ENCODE measurements around the gene RALB. TPM values are rescaled to one million over a fixed set of nuclear protein-coding genes. Genes with fewer than 3 reads are reported as not detected.

Gene RALB
- total and polyA plus RNA-seq, 2 of the 8 experiments (the other 6 are each of a cell fraction or from before 2014, with no cell fraction given): 12.0 to 16.6 TPM

DNA sequence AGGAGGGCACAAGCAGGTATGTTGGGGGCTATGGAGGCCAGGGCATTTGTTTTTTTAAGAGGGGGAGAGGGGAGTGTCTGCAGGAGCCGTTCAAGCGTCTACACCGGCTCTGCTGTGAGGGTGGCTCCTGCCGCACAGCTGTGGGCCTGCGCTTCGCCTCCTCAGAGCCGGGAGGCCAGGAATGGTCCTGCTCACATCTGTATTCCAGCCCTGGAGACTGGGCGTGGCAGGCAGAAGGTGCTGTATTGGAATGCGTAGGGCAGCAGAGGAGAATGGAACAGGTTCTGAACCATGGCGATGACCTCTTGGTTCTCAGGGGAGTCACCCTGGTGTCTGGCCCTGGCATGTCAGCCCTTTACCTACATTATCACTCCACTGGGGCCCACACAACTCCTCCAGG, 66.5 kb downstream of the RALB start:
- H4K5ac ChIP-seq (ENCODE audit: insufficient read length, low read depth, low read length): no peak overlapping the region
- no peak overlapping the region for H2BK120ac ChIP-seq (replicated peaks; ENCODE audit: low read depth, low read length)
- no peak overlapping the region for H3K14ac ChIP-seq (ENCODE audit: insufficient read length)
- no peak overlapping the region for H2AK5ac ChIP-seq (ENCODE audit: low read depth, low read length)
- no peaks in the 10 kb centered on the region for H3K9me3 ChIP-seq (ENCODE audit: insufficient read depth in 2 of 2, low read depth in 1 of 2, low read length in 1 of 2)
- CTCF ChIA-PET (ENCODE audit: partially characterized antibody): interaction anchor here (0.6 to 2.2 kb wide), 4 partner anchors 18 to 843 kb away, joined by 3 to 4 read pairs (median 3); no protein-coding TSS in a partner anchor
- no peak overlapping the region for H2BK15ac ChIP-seq (ENCODE audit: low read length)
- TF ChIP-seq TEAD4 (IDR thresholded peaks at IDR 0.05; ENCODE audit: low read depth, low read length) (no peak), JUN (IDR thresholded peaks at IDR 0.05; ENCODE audit: low read depth, low read length) (no peak), CBX8 (IDR thresholded peaks at IDR 0.05; ENCODE audit: borderline replicate concordance, low read depth, low read length) (no peak), SIX5 (IDR thresholded peaks at IDR 0.05; ENCODE audit: low read depth, low read length) (no peak), PHF8 (conservative IDR thresholded peaks at IDR 0.05; ENCODE audit: low read depth, low read length) (no peak), BACH1 (IDR thresholded peaks at IDR 0.05; ENCODE audit: low read length) (no peak), YY1 (IDR thresholded peaks at IDR 0.05; ENCODE audit: low read depth, low read length) (no peak), CHD1 (IDR thresholded peaks at IDR 0.05; ENCODE audit: low read depth, low read length) (no peak), NRF1 (IDR thresholded peaks at IDR 0.05; ENCODE audit: low read depth, low read length) (no peak), KDM1A (IDR thresholded peaks at IDR 0.05; ENCODE audit: borderline replicate concordance, low read length) (no peak), SRF (IDR thresholded peaks at IDR 0.05; ENCODE audit: low read depth, low read length) (no peak), CBX5 (IDR thresholded peaks at IDR 0.05; ENCODE audit: low read depth, low read length) (no peak)
- 96% methylated on average over 9 of the region's 10 CpGs; no CpG with 5 or more reads in 1 of the 2 experiments for WGBS, 2 experiments (ENCODE audit: extremely low coverage in 1 of 2, insufficient coverage in 1 of 2, insufficient read length in 1 of 2, insufficient replicate concordance in 2 of 2, low coverage in 1 of 2, low lambda C conversion rate in 2 of 2, missing lambda C conversion rate in 1 of 2)
- no peak overlapping the region for H3K18ac ChIP-seq (ENCODE audit: extremely low read depth, low read length)
- 0 out of 2 replicates have a peak overlapping the region, but pooled peaks have one; percentile 24 for H2BK5ac ChIP-seq (ENCODE audit: low read depth, low read length)
- no peak overlapping the region for H2BK20ac ChIP-seq (ENCODE audit: low read length)
- no peak overlapping the region for H3K9ac ChIP-seq (replicated peaks in 1 of 4; ENCODE audit: extremely low read depth in 1 of 4, low read depth in 3 of 4, low read length in 3 of 4)
- H2AFZ ChIP-seq (ENCODE audit: low read length): no peak overlapping the region
- no peak overlapping the region for H3K4ac ChIP-seq (replicated peaks; ENCODE audit: insufficient read length, low read depth, low read length)
- H3K56ac ChIP-seq (replicated peaks; ENCODE audit: insufficient read length, low read depth, low read length): no peak overlapping the region
- H2BK12ac ChIP-seq (ENCODE audit: low read depth, low read length): no peak overlapping the region
- peaks cover 0 to 4% of the 10 kb centered on the region in 2 experiments for H4K20me1 ChIP-seq (replicated peaks in 1 of 2; ENCODE audit: control insufficient read depth in 1 of 2, insufficient read depth in 2 of 2, low read length in 2 of 2)
- H3K23ac ChIP-seq (ENCODE audit: insufficient read length): no peak overlapping the region
- H3K27me3 ChIP-seq (replicated peaks in 1 of 4; ENCODE audit: control insufficient read depth in 3 of 4, extremely low read depth in 1 of 4, insufficient read depth in 3 of 4, low read length in 3 of 4): peaks cover 0 to 21% (median 16%) of the 10 kb centered on the region in 4 experiments; a peak in 6 of 7 replicates
- no peak overlapping the region for H3K4me3 ChIP-seq (ENCODE audit: extremely low read depth in 1 of 4, insufficient read depth in 2 of 4, low read depth in 3 of 4, low read length in 4 of 4)
- H3K4me1 ChIP-seq (replicated peaks in 1 of 4; ENCODE audit: control insufficient read depth in 3 of 4, insufficient read depth in 4 of 4, low read length in 3 of 4): no peaks in the 10 kb centered on the region; a peak in 1 of 7 replicates
- H3K4me2 ChIP-seq (ENCODE audit: insufficient read depth in 1 of 2, low read depth in 2 of 2, low read length in 2 of 2): no peak overlapping the region
- no peak overlapping the region for H4K8ac ChIP-seq (ENCODE audit: extremely low read depth, insufficient read depth, low read length)
- no peak overlapping the region for H4K91ac ChIP-seq (replicated peaks; ENCODE audit: insufficient read length, low read length)
- POLR2A ChIA-PET (ENCODE audit: partially characterized antibody): no interaction called here
- FAIRE-seq (no peak), DNase-seq (ENCODE audit: low read depth in 1 of 2, low spot score in 2 of 2) (no peak)
- no peaks in the 10 kb centered on the region for H3K79me1 ChIP-seq (ENCODE audit: low read depth, low read length)
- H3K27ac ChIP-seq (ENCODE audit: low read depth, low read length): no peak overlapping the region
- H3K23me2 ChIP-seq (ENCODE audit: low read depth, low read length): no peaks in the 10 kb centered on the region; the same call in 1 of the 2 replicates
- H3K79me2 ChIP-seq (ENCODE audit: control insufficient read depth in 1 of 2, insufficient read depth in 2 of 2, low read length in 2 of 2): no peaks in the 10 kb centered on the region
- no peaks in the 10 kb centered on the region for H3K36me3 ChIP-seq (ENCODE audit: control insufficient read depth in 2 of 4, insufficient read depth in 4 of 4, low read length in 3 of 4)
